Fibroblast of pulmonary artery (primary cell): Measurements from ENCODE around the gene MYT1.
"Not testable (repeated sequence)": the region's sequence is repeated elsewhere in the genome, so short reads cannot be mapped to it uniquely, and the experiment has no call there.

Source experiments
- DNase-seq: peaks from one replicate; pipeline ENCODE4 v3.0.0-alpha.2; 2010; ENCODE audit warnings: low read depth
- H3K4me3 ChIP-seq: replicated peaks from 2 replicates; pipeline ENCODE4 v1.5.1; 2011; ENCODE audit warnings: low read depth, mild to moderate bottlenecking, control low read depth, low read length, moderate library complexity
- CTCF ChIP-seq: IDR thresholded peaks from 2 replicates; pipeline ENCODE4 v1.5.1; 2011; ENCODE audit warnings: mild to moderate bottlenecking, control low read depth, low read length, inconsistent platforms; ENCODE audit errors: missing control alignments

Gene MYT1

GRCh38 chr20:64285579-64286446, 121.6 kb downstream of the MYT1 start:
- DNase-seq: peak; percentile 55
- peak; percentile 55 for TF ChIP-seq CTCF

GRCh38 chr20:64286447-64287263, 122.4 kb downstream of the MYT1 start:
- DNase-seq, H3K4me3 ChIP-seq: not testable (repeated sequence)

More at GRCh38 chr20:64285579-64286446, 121.6 kb downstream of the MYT1 start:
- H3K4me3 ChIP-seq: not testable (repeated sequence)

GRCh38 chr20:64287264-64287590, 123.0 kb downstream of the MYT1 start:
- DNase-seq, H3K4me3 ChIP-seq: not testable (repeated sequence)
